HFF-Myc (cell line): ENCODE data around the gene RALGAPB.

Experiments
- DNase-seq: peaks from one replicate; pipeline ENCODE4 v3.0.0-alpha.2; 2011; ENCODE audit warnings: low read depth; ENCODE audit errors: extremely low read depth
- H3K4me3 ChIP-seq: replicated peaks from 2 replicates; pipeline ENCODE4 v1.5.1; 2011; ENCODE audit warnings: low read depth, mild to moderate bottlenecking, control low read depth, low read length
- CTCF ChIP-seq: IDR thresholded peaks from 2 replicates; pipeline ENCODE4 v1.5.1; 2012; ENCODE audit warnings: mild to moderate bottlenecking, low read depth, low read length, control low read depth; ENCODE audit errors: missing control alignments

The RALGAPB gene

GRCh38 chr20:38472513-38473366 lies at the start of gene RALGAPB:
Gene RALGAPB, plus strand, starts transcription at chr20:38472843. Its CDS starts 15,590 bp downstream, at chr20:38488433.
- TF ChIP-seq CTCF = peak; percentile 32
- peak; percentile 96 for DNase-seq
- H3K4me3 ChIP-seq = peak within 1 kb of the TSS; percentile 90

- no peak for DNase-seq
- TF ChIP-seq CTCF = no peak
- H3K4me3 ChIP-seq = no peak overlapping the region
Observed at GRCh38 chr20:38423541-38423940, 49.1 kb upstream of the RALGAPB start.

- no peak for DNase-seq
- H3K4me3 ChIP-seq = no peak overlapping the region
- TF ChIP-seq CTCF = no peak
Observed at GRCh38 chr20:38424401-38424800, 48.2 kb upstream of the RALGAPB start.

GRCh38 chr20:38426006-38426897 lies 46.4 kb upstream of the RALGAPB start:
- peak; percentile 68 for DNase-seq
- TF ChIP-seq CTCF = no peak

GRCh38 chr20:38427655-38428023 lies 45.0 kb upstream of the RALGAPB start:
- no peak for TF ChIP-seq CTCF
- no peak for DNase-seq
- no peak overlapping the region for H3K4me3 ChIP-seq

More at GRCh38 chr20:38426006-38426897, 46.4 kb upstream of the RALGAPB start:
- H3K4me3 ChIP-seq = no peak overlapping the region

GRCh38 chr20:38428800-38429199 lies 43.8 kb upstream of the RALGAPB start:
- TF ChIP-seq CTCF = no peak
- peak overlapping the region; percentile 19; the same call in 1 of the 2 replicates for H3K4me3 ChIP-seq
- DNase-seq = no peak
